Endothelial cell (in vitro differentiated cells): Measurements from ENCODE around the gene OR52K2. TPM values are rescaled to one million over a fixed set of nuclear protein-coding genes. Genes with fewer than 3 reads are reported as not detected.
"Not testable (repeated sequence)": the region's sequence is repeated elsewhere in the genome, so short reads cannot be mapped to it uniquely, and the experiment has no call there.

Source experiments
- DNase-seq: peaks from one replicate; pipeline ENCODE4 v3.0.0; 2021; ENCODE audit warnings: low spot score
- H3K27ac Mint-ChIP-seq: one replicate; pipeline ENCODE4 v1.8.0; 2021; ENCODE audit warnings: mixed read lengths, inconsistent platforms; ENCODE audit not compliant: unreplicated experiment
- H3K27me3 Mint-ChIP-seq: one replicate; pipeline ENCODE4 v1.8.0; 2021; ENCODE audit warnings: mild to moderate bottlenecking, moderate library complexity, mixed read lengths, inconsistent platforms; ENCODE audit not compliant: unreplicated experiment
- H3K36me3 Mint-ChIP-seq: one replicate; pipeline ENCODE4 v1.8.0; 2021; ENCODE audit warnings: mild to moderate bottlenecking, low read depth, mixed read lengths, inconsistent platforms; ENCODE audit not compliant: unreplicated experiment
- H3K4me1 Mint-ChIP-seq: one replicate; pipeline ENCODE4 v1.8.0; 2021; ENCODE audit warnings: mild to moderate bottlenecking, mixed read lengths, inconsistent platforms; ENCODE audit not compliant: unreplicated experiment
- H3K4me3 Mint-ChIP-seq: one replicate; pipeline ENCODE4 v1.8.0; 2021; ENCODE audit warnings: mild to moderate bottlenecking, mixed read lengths, inconsistent platforms; ENCODE audit not compliant: unreplicated experiment
- H3K9me3 Mint-ChIP-seq: one replicate; pipeline ENCODE4 v1.8.0; 2021; ENCODE audit warnings: mixed read lengths, inconsistent platforms; ENCODE audit not compliant: unreplicated experiment
- CTCF ChIP-seq: fragments of 200-600 bp; sonication (generic); IDR thresholded peaks from one replicate; pipeline ENCODE4 v1.5.0; 2021; ENCODE audit warnings: antibody characterized with exemption; ENCODE audit not compliant: unreplicated experiment
- total RNA-seq: library from RNA; stranded (reverse); fragmentation: NEBNext Ultra II Directional; extraction: Animal tissue kit (Norgen Biotek cat#: 25700); gene quantifications from one replicate; pipeline ENCODE4 v1.2.1, GENCODE V29; 2021; ENCODE audit not compliant: unreplicated experiment

OR52K2 gene
- total RNA-seq, 1 donor from 2014 or later, result not detected

- no peaks in the 10 kb centered on the region for H3K9me3 Mint-ChIP-seq
- no peaks in the 10 kb centered on the region for H3K4me1 Mint-ChIP-seq
Observed at GRCh38 chr11:4484310-4484709, 35.2 kb downstream of the OR52K2 start.

GRCh38 chr11:4491405-4491804 is 42.3 kb downstream of the OR52K2 start:
- DNase-seq, H3K27ac Mint-ChIP-seq, H3K9me3 Mint-ChIP-seq, H3K27me3 Mint-ChIP-seq, H3K4me1 Mint-ChIP-seq, H3K4me3 Mint-ChIP-seq, H3K36me3 Mint-ChIP-seq: not testable (repeated sequence)

More at GRCh38 chr11:4484310-4484709, 35.2 kb downstream of the OR52K2 start:
- TF ChIP-seq CTCF, result no peak
- Mint-ChIP-seq H3K27ac (no peak overlapping the region), H3K27me3 (no peaks in the 10 kb centered on the region), H3K36me3 (no peaks in the 10 kb centered on the region), H3K4me3 (no peak overlapping the region)
- DNase-seq, result no peak

GRCh38 chr11:4491878-4492606 is 42.9 kb downstream of the OR52K2 start:
- H3K9me3 Mint-ChIP-seq, result no peaks in the 10 kb centered on the region
- H3K36me3 Mint-ChIP-seq, result no peaks in the 10 kb centered on the region
- H3K4me3 Mint-ChIP-seq, result no peak overlapping the region
- H3K27ac Mint-ChIP-seq, result no peak overlapping the region
- TF ChIP-seq CTCF, result no peak
- no peak for DNase-seq
- no peaks in the 10 kb centered on the region for H3K27me3 Mint-ChIP-seq
- H3K4me1 Mint-ChIP-seq, result no peaks in the 10 kb centered on the region

GRCh38 chr11:4493480-4493818 is 44.4 kb downstream of the OR52K2 start:
- no peak for DNase-seq
- Mint-ChIP-seq H3K27ac (no peak overlapping the region), H3K4me1 (no peaks in the 10 kb centered on the region), H3K36me3 (no peaks in the 10 kb centered on the region), H3K9me3 (no peaks in the 10 kb centered on the region), H3K4me3 (no peak overlapping the region), H3K27me3 (no peaks in the 10 kb centered on the region)
- TF ChIP-seq CTCF, result no peak

GRCh38 chr11:4495487-4495886 is 46.4 kb downstream of the OR52K2 start:
- H3K4me3 Mint-ChIP-seq, result no peak overlapping the region
- no peak for DNase-seq
- H3K27ac Mint-ChIP-seq, result no peak overlapping the region
- H3K27me3 Mint-ChIP-seq, result no peaks in the 10 kb centered on the region
- no peaks in the 10 kb centered on the region for H3K9me3 Mint-ChIP-seq
- H3K4me1 Mint-ChIP-seq, result no peaks in the 10 kb centered on the region
- no peak for TF ChIP-seq CTCF
- no peaks in the 10 kb centered on the region for H3K36me3 Mint-ChIP-seq
